H9 (cell line): Measurements from ENCODE around the gene MIGA2. TPM values are rescaled to one million over a fixed set of nuclear protein-coding genes. Genes with fewer than 3 reads are reported as not detected.

ENCODE experiments used
- DNase-seq: peaks from one replicate; pipeline ENCODE4 v3.0.0-alpha.2; 2017
- H2AFZ ChIP-seq: one replicate; pipeline ENCODE4 v1.6.1; 2013; ENCODE audit warnings: mild to moderate bottlenecking, low read length, control low read depth, moderate library complexity
- H2AK5ac ChIP-seq: 2 replicates; pipeline ENCODE4 v1.6.1; 2013; ENCODE audit warnings: low read length, control low read depth, mixed read lengths; ENCODE audit not compliant: insufficient read length
- H2BK120ac ChIP-seq: one replicate; pipeline ENCODE4 v1.6.1; 2013; ENCODE audit warnings: low read depth, mild to moderate bottlenecking, low read length, control low read depth, inconsistent platforms; ENCODE audit not compliant: poor library complexity, severe bottlenecking
- H2BK12ac ChIP-seq: 2 replicates; pipeline ENCODE4 v1.6.1; 2013; ENCODE audit warnings: low read length, control low read depth, mixed read lengths, low read depth; ENCODE audit not compliant: insufficient read length
- H2BK15ac ChIP-seq: 2 replicates; pipeline ENCODE4 v1.6.1; 2013; ENCODE audit warnings: low read depth, low read length, control low read depth
- H2BK20ac ChIP-seq: one replicate; pipeline ENCODE4 v1.6.1; 2013; ENCODE audit warnings: low read depth, mild to moderate bottlenecking, low read length, control low read depth, inconsistent platforms; ENCODE audit not compliant: poor library complexity, severe bottlenecking
- H2BK5ac ChIP-seq: 2 replicates; pipeline ENCODE4 v1.6.1; 2013; ENCODE audit warnings: low read length, control low read depth, mixed read lengths; ENCODE audit not compliant: insufficient read length
- H3K14ac ChIP-seq: 2 replicates; pipeline ENCODE4 v1.6.1; 2013; ENCODE audit warnings: low read length, control low read depth; ENCODE audit not compliant: insufficient read depth
- H3K18ac ChIP-seq: 2 replicates; pipeline ENCODE4 v1.6.1; 2013; ENCODE audit warnings: low read depth, mild to moderate bottlenecking, mixed read lengths, low read length, control low read depth; ENCODE audit not compliant: insufficient read length
- H3K23ac ChIP-seq: 2 replicates; pipeline ENCODE4 v1.6.1; 2013; ENCODE audit warnings: low read length, control low read depth, mixed read lengths, low read depth; ENCODE audit not compliant: insufficient read length
- H3K23me2 ChIP-seq: 2 replicates; pipeline ENCODE4 v1.6.1; 2013; ENCODE audit warnings: low read depth, mild to moderate bottlenecking, mixed read lengths, low read length, control low read depth; ENCODE audit not compliant: insufficient read length, poor library complexity, severe bottlenecking
- H3K27ac ChIP-seq: 2 replicates; pipeline ENCODE4 v1.5.1; 2013; ENCODE audit warnings: low read length, control low read depth, mixed read lengths, low read depth; ENCODE audit not compliant: insufficient read length
- H3K27me3 ChIP-seq: 2 replicates; pipeline ENCODE4 v1.6.1; 2013; ENCODE audit warnings: low read length, control low read depth, inconsistent platforms; ENCODE audit not compliant: insufficient read depth
- H3K4ac ChIP-seq: 2 replicates; pipeline ENCODE4 v1.6.1; 2013; ENCODE audit warnings: low read depth, mild to moderate bottlenecking, control low read depth, inconsistent platforms, low read length, moderate library complexity
- H3K4me1 ChIP-seq: 2 replicates; pipeline ENCODE4 v1.6.1; 2013; ENCODE audit warnings: low read length, control low read depth, inconsistent platforms; ENCODE audit not compliant: insufficient read depth
- H3K4me2 ChIP-seq: 2 replicates; pipeline ENCODE4 v1.6.1; 2013; ENCODE audit warnings: low read length, control low read depth, mixed read lengths; ENCODE audit not compliant: insufficient read length, insufficient read depth
- H3K56ac ChIP-seq: 2 replicates; pipeline ENCODE4 v1.6.1; 2013; ENCODE audit warnings: low read depth, mild to moderate bottlenecking, mixed read lengths, low read length, control low read depth; ENCODE audit not compliant: insufficient read length
- H3K79me1 ChIP-seq: 2 replicates; pipeline ENCODE4 v1.6.1; 2013; ENCODE audit warnings: low read depth, mild to moderate bottlenecking, moderate library complexity, low read length, control low read depth, inconsistent platforms; ENCODE audit not compliant: insufficient read depth, poor library complexity, severe bottlenecking
- H3K79me2 ChIP-seq: 2 replicates; pipeline ENCODE4 v1.6.1; 2013; ENCODE audit warnings: low read length, control low read depth, inconsistent platforms; ENCODE audit not compliant: insufficient read depth
- H3K9ac ChIP-seq: 2 replicates; pipeline ENCODE4 v1.6.1; 2013; ENCODE audit warnings: low read length, control low read depth, mixed read lengths; ENCODE audit not compliant: insufficient read length; ENCODE audit errors: extremely low read depth
- H3K9me3 ChIP-seq: one replicate; pipeline ENCODE4 v1.6.1; 2013; ENCODE audit warnings: low read depth, low read length, inconsistent platforms; ENCODE audit not compliant: control insufficient read depth
- H3T11ph ChIP-seq: one replicate; pipeline ENCODE4 v1.6.1; 2013; ENCODE audit warnings: mild to moderate bottlenecking, low read length, control low read depth, inconsistent platforms
- H4K20me1 ChIP-seq: one replicate; pipeline ENCODE4 v1.6.1; 2013; ENCODE audit not compliant: control insufficient read depth, insufficient read length, insufficient read depth
- H4K5ac ChIP-seq: 2 replicates; pipeline ENCODE4 v1.6.1; 2013; ENCODE audit warnings: low read depth, mild to moderate bottlenecking, mixed read lengths, low read length, control low read depth; ENCODE audit not compliant: insufficient read length
- H4K8ac ChIP-seq: replicated peaks from 2 replicates; pipeline ENCODE4 v1.6.1; 2013; ENCODE audit warnings: low read length, control low read depth, mixed read lengths, low read depth; ENCODE audit not compliant: insufficient read length
- H4K91ac ChIP-seq: 2 replicates; pipeline ENCODE4 v1.6.1; 2013; ENCODE audit warnings: low read depth, mild to moderate bottlenecking, moderate library complexity, mixed read lengths, low read length, control low read depth; ENCODE audit not compliant: insufficient read length
- H3K27ac Mint-ChIP-seq, 3 experiments: 2 replicates in 2 of 3; 3 replicates in 1 of 3; pipeline ENCODE4 v1.8.0; 2020 to 2021; ENCODE audit warnings: mixed read lengths in 3 of 3, mild to moderate bottlenecking in 1 of 3, moderate library complexity in 1 of 3
- H3K27me3 Mint-ChIP-seq: 2 replicates; pipeline ENCODE4 v1.8.0; 2021; ENCODE audit warnings: low read depth, mild to moderate bottlenecking, moderate library complexity, mixed read lengths
- H3K36me3 Mint-ChIP-seq, 3 experiments: 2 replicates in 2 of 3; 3 replicates in 1 of 3; pipeline ENCODE4 v1.8.0; 2020 to 2021; ENCODE audit warnings: low read depth in 3 of 3, mixed read lengths in 3 of 3; ENCODE audit not compliant: insufficient read depth in 1 of 3
- H3K4me1 Mint-ChIP-seq, 2 experiments: 2 replicates each; pipeline ENCODE4 v1.8.0; 2020; ENCODE audit warnings: mixed read lengths in 2 of 2
- H3K4me3 Mint-ChIP-seq, 2 experiments: 2 replicates in 1 of 2; 3 replicates in 1 of 2; pipeline ENCODE4 v1.8.0; 2020 to 2021; ENCODE audit warnings: mild to moderate bottlenecking in 2 of 2, mixed read lengths in 2 of 2, moderate library complexity in 1 of 2
- H3K9me3 Mint-ChIP-seq, 2 experiments: 2 replicates in 1 of 2; 3 replicates in 1 of 2; pipeline ENCODE4 v1.8.0; 2020; ENCODE audit warnings: mild to moderate bottlenecking in 2 of 2, mixed read lengths in 2 of 2, moderate library complexity in 1 of 2
- WGBS: extraction: QIAGEN DNeasy Blood & Tissue Kit; methylation state at CpG from one replicate; pipeline ENCODE4 v1.1.7; 2013; ENCODE audit warnings: missing lambda C conversion rate, low lambda C conversion rate, mixed read lengths; ENCODE audit not compliant: insufficient read length; ENCODE audit errors: extremely low coverage; 5-methylcytosine and 5-hydroxymethylcytosine counted together
- total RNA-seq: library from RNA; stranded (reverse); gene quantifications from 2 replicates; pipeline ENCODE4 v1.2.1, GENCODE V29; 2021
- TF ChIP-seq, protein P1 (sequence below): fragments of 200-600 bp; sonication (generic); conservative IDR thresholded peaks from 3 replicates; pipeline ENCODE4 v1.8.0; 2021; ENCODE audit warnings: antibody characterized with exemption, mild to moderate bottlenecking

The MIGA2 gene
- total RNA-seq, 1 experiment from 2014 or later: 37.8 TPM

DNA sequence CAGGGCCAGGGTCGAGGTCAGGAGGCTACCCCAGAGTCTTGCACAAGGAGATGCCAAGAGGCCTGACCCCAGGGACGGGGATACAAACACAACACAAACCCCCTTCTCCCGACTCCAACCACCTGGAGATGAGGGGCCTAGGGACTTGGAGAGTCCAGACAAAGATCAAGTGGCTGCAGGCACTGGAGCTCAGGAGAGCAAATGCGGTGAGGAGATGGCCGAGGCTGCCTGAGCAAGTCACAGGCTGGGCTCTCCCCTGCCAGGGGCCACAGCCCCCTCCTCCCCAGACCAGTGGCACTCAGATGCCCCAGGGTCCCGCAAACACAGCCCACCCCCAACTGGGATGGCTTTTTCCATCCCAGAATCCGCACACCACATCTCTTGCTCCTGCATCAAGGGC is 24.1 kb upstream of the MIGA2 start:
- Histone ChIP-seq H2BK120ac (no peak overlapping the region), H3K14ac (no peak overlapping the region), H3T11ph (no peak overlapping the region), H4K8ac (no peak overlapping the region), H3K56ac (no peak overlapping the region), H3K23me2 (no peaks in the 10 kb centered on the region), H2AFZ (no peak overlapping the region), H3K4me2 (no peak overlapping the region), H4K91ac (no peak overlapping the region), H3K79me2 (no peaks in the 10 kb centered on the region), H3K27me3 (no peaks in the 10 kb centered on the region), H3K4ac (no peak overlapping the region), H3K4me1 (no peaks in the 10 kb centered on the region), H3K9ac (no peak overlapping the region), H3K79me1 (no peaks in the 10 kb centered on the region), H3K23ac (no peak overlapping the region), H2BK15ac (no peak overlapping the region), H3K27ac (no peak overlapping the region), H3K18ac (no peak overlapping the region), H4K20me1 (no peaks in the 10 kb centered on the region), H2BK5ac (no peak overlapping the region), H4K5ac (no peak overlapping the region), H2BK12ac (no peak overlapping the region), H2AK5ac (no peak overlapping the region), H3K9me3 (no peaks in the 10 kb centered on the region), H2BK20ac (no peak overlapping the region)
- Mint-ChIP-seq H3K36me3 (peaks cover 8 to 62% (median 48%) of the 10 kb centered on the region in 3 experiments; a peak in 6 of 7 replicates), H3K4me1 (peaks cover 0 to 3% of the 10 kb centered on the region in 2 experiments; a peak in 1 of 4 replicates), H3K9me3 (no peaks in the 10 kb centered on the region), H3K4me3 (no peak overlapping the region), H3K27ac (peak overlapping the region in 1 of 3 experiments; percentile 49; a peak in 3 of 7 replicates), H3K27me3 (no peaks in the 10 kb centered on the region; the same call in 1 of the 2 replicates)
- TF ChIP-seq, protein P1, sequence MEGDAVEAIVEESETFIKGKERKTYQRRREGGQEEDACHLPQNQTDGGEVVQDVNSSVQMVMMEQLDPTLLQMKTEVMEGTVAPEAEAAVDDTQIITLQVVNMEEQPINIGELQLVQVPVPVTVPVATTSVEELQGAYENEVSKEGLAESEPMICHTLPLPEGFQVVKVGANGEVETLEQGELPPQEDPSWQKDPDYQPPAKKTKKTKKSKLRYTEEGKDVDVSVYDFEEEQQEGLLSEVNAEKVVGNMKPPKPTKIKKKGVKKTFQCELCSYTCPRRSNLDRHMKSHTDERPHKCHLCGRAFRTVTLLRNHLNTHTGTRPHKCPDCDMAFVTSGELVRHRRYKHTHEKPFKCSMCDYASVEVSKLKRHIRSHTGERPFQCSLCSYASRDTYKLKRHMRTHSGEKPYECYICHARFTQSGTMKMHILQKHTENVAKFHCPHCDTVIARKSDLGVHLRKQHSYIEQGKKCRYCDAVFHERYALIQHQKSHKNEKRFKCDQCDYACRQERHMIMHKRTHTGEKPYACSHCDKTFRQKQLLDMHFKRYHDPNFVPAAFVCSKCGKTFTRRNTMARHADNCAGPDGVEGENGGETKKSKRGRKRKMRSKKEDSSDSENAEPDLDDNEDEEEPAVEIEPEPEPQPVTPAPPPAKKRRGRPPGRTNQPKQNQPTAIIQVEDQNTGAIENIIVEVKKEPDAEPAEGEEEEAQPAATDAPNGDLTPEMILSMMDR: no peak
- no peak for DNase-seq
- WGBS: no CpG with 5 or more reads among the region's 7 CpGs
